WTC11 (cell line): ENCODE results near the gene HLA-DPA1.

Source experiments
- ATF2 ChIP-seq: sonication (generic); formaldehyde crosslinking; IDR thresholded peaks from 2 replicates; pipeline ENCODE4 v1.8.1; 2022; ENCODE audit warnings: low read depth, missing genetic modification reagents, borderline replicate concordance
- CTCF ChIP-seq: fragments of 200-600 bp; IDR thresholded peaks from 2 replicates; pipeline ENCODE4 v1.8.0; 2022; ENCODE audit warnings: antibody characterized with exemption
- FOXP1 ChIP-seq: sonication (generic); formaldehyde crosslinking; IDR thresholded peaks from 2 replicates; pipeline ENCODE4 v1.8.0; 2022; ENCODE audit warnings: missing genetic modification reagents, mild to moderate bottlenecking, moderate library complexity, borderline replicate concordance
- GTF2I ChIP-seq: fragments of 250-450 bp; sonication (Bioruptor Pico); conservative IDR thresholded peaks from 2 replicates; pipeline ENCODE4 v1.4.0; 2021; ENCODE audit warnings: mild to moderate bottlenecking
- MAX ChIP-seq: sonication (generic); formaldehyde crosslinking; IDR thresholded peaks from 2 replicates; pipeline ENCODE4 v1.8.0; 2022; ENCODE audit warnings: mild to moderate bottlenecking, missing genetic modification reagents
- NR3C1 ChIP-seq: sonication (generic); formaldehyde crosslinking; conservative IDR thresholded peaks from 2 replicates; pipeline ENCODE4 v1.8.1; 2023; ENCODE audit warnings: low read depth, mild to moderate bottlenecking, missing genetic modification reagents
- TCF7 ChIP-seq: sonication (generic); formaldehyde crosslinking; IDR thresholded peaks from 2 replicates; pipeline ENCODE4 v1.8.0; 2022; ENCODE audit warnings: mild to moderate bottlenecking, low read depth, missing genetic modification reagents, moderate library complexity
- ZNF416 ChIP-seq: fragments of 250-450 bp; sonication (Bioruptor Pico); IDR thresholded peaks from 2 replicates; pipeline ENCODE4 v1.9.0; 2021; ENCODE audit warnings: mild to moderate bottlenecking, inconsistent platforms

- no peak for TF ChIP-seq ATF2 (CRISPR knock-in tag)
- TF ChIP-seq CTCF = no peak
- no peak for TF ChIP-seq GTF2I (CRISPR knock-in tag)
- no peak for TF ChIP-seq FOXP1 (CRISPR knock-in tag)
- no peak for TF ChIP-seq TCF7 (CRISPR knock-in tag)
- TF ChIP-seq MAX (CRISPR knock-in tag) = no peak
- no peak for TF ChIP-seq NR3C1 (CRISPR knock-in tag)
- no peak for TF ChIP-seq ZNF416 (CRISPR knock-in tag)
These were observed 33.3 kb downstream of the HLA-DPA1 start for GRCh38 chr6:33040157-33040556.
